Panc1 (cell line): ENCODE measurements around the gene HDGFL1. TPM values are rescaled to one million over a fixed set of nuclear protein-coding genes. Genes with fewer than 3 reads are reported as not detected.

ENCODE experiments used
- ATAC-seq: fragments of 200-7000 bp; cut with Tn5 transposase; 2 replicates; pipeline ENCODE4 v1.9.1; 2020; ENCODE audit warnings: mild to moderate bottlenecking, moderate library complexity
- BruUV-seq: library from RNA; stranded (reverse); fragments of 400-500 nt; replicated peaks from 2 replicates; lab custom pipeline; 2021; lab: Mats Ljungman, UMichigan
- CTCF ChIA-PET: fragments of 300-600 bp; sonication (Branson Sonifier 250); formaldehyde crosslinking; loops from one replicate; lab custom pipeline; 2022; ENCODE audit warnings: antibody characterized with exemption; lab: Charles Lee
- POLR2A ChIA-PET: fragments of 300-600 bp; sonication (Branson Sonifier 250); formaldehyde crosslinking; loops from one replicate; lab custom pipeline; 2022; ENCODE audit warnings: antibody characterized with exemption; lab: Charles Lee
- DNase-seq: peaks from one replicate; pipeline ENCODE4 v3.0.0-alpha.2; 2010; ENCODE audit warnings: low read depth, low spot score
- H3K27ac ChIP-seq: 2 replicates; pipeline ENCODE4 v1.5.1; 2011; ENCODE audit warnings: mild to moderate bottlenecking, low read length, inconsistent platforms
- H3K27me3 ChIP-seq: fragments of 200-500 bp; sonication (Bioruptor generic); 2 replicates; pipeline ENCODE4 v1.6.0; 2014; ENCODE audit warnings: low read length, inconsistent platforms; ENCODE audit not compliant: control insufficient read depth, insufficient read depth
- H3K36me3 ChIP-seq: fragments of 200-500 bp; sonication (Bioruptor generic); 2 replicates; pipeline ENCODE4 v1.5.1; 2014; ENCODE audit warnings: inconsistent platforms, mild to moderate bottlenecking, low read length, moderate library complexity; ENCODE audit not compliant: control insufficient read depth, insufficient read depth
- H3K4me1 ChIP-seq: 2 replicates; pipeline ENCODE4 v1.5.1; 2011; ENCODE audit warnings: inconsistent platforms, mild to moderate bottlenecking, low read length, moderate library complexity; ENCODE audit not compliant: control insufficient read depth, insufficient read depth
- H3K4me3 ChIP-seq, 2 experiments: 2 replicates each; pipeline ENCODE4 v1.5.1; 2011 to 2012; ENCODE audit warnings: low read depth in 2 of 2, low read length in 2 of 2, mild to moderate bottlenecking in 2 of 2, inconsistent platforms in 1 of 2, moderate library complexity in 1 of 2
- H3K9me3 ChIP-seq: fragments of 200-500 bp; sonication (Bioruptor generic); 2 replicates; pipeline ENCODE4 v1.5.1; 2014; ENCODE audit warnings: low read depth, mild to moderate bottlenecking, inconsistent platforms, low read length, moderate library complexity; ENCODE audit not compliant: control insufficient read depth, insufficient read depth
- CTCF ChIP-seq: fragments of 450-650 bp; IDR thresholded peaks from 2 replicates; pipeline ENCODE4 v1.5.1; 2017; ENCODE audit warnings: mild to moderate bottlenecking
- POLR2AphosphoS5 ChIP-seq: IDR thresholded peaks from 2 replicates; pipeline ENCODE4 v1.6.1; 2012; ENCODE audit warnings: mild to moderate bottlenecking, low read depth, low read length, moderate library complexity
- REST ChIP-seq, 2 experiments: IDR thresholded peaks; 2 replicates each; pipeline ENCODE4 v1.6.1; 2011 to 2012; ENCODE audit warnings: low read depth in 2 of 2, control low read depth in 1 of 2, low read length in 1 of 2, mild to moderate bottlenecking in 1 of 2, moderate library complexity in 1 of 2; ENCODE audit not compliant: insufficient read depth in 1 of 2
- SIN3A ChIP-seq: IDR thresholded peaks from 2 replicates; pipeline ENCODE4 v1.6.1; 2012; ENCODE audit warnings: low read depth, mild to moderate bottlenecking, low read length, moderate library complexity, borderline replicate concordance; ENCODE audit not compliant: insufficient read depth
- TCF7L2 ChIP-seq: IDR thresholded peaks from 2 replicates; pipeline ENCODE4 v1.6.1; 2011; ENCODE audit warnings: mild to moderate bottlenecking, low read depth, low read length, inconsistent platforms
- in situ Hi-C: cut with HindIII; loops from 2 replicates; pipeline ENCODE4 v1.10.0; 2016; ENCODE audit warnings: low sequenced_read_pairs, low pct_unique_long_range_greater_than_20kb
- intact Hi-C: fragments of 100-400 bp; cut with micrococcal nuclease; formaldehyde crosslinking; loops from one replicate; pipeline ENCODE4 v1.10.0; 2022; ENCODE audit not compliant: unreplicated experiment
- total RNA-seq: library from RNA; stranded (reverse); gene quantifications from one replicate; pipeline ENCODE4 v1.2.1, GENCODE V29; 2021; ENCODE audit not compliant: unreplicated experiment

HDGFL1 gene
- total RNA-seq, 1 experiment from 2014 or later, result not detected

- intact Hi-C loops, result no loop called here
Measured at GRCh38 chr6:22544476-22544875, 24.9 kb upstream of the HDGFL1 start.

GRCh38 chr6:22545051-22545450 lies 24.3 kb upstream of the HDGFL1 start:
- Histone ChIP-seq H3K27ac (no peak overlapping the region), H3K9me3 (no peaks in the 10 kb centered on the region), H3K27me3 (no peaks in the 10 kb centered on the region), H3K4me3 (no peak overlapping the region), H3K36me3 (no peaks in the 10 kb centered on the region), H3K4me1 (no peaks in the 10 kb centered on the region)
- ChIA-PET CTCF (no interaction called here), POLR2A (no interaction called here)
- DNase-seq (no peak), ATAC-seq (no peak)
- intact Hi-C loops, result no loop called here
- in situ Hi-C loops, result no loop called here
- TF ChIP-seq SIN3A, result no peak
- TF ChIP-seq REST (IDR thresholded peaks at IDR 0.05; ENCODE audit: insufficient read depth in 1 of 2, low read depth in 2 of 2, low read length in 1 of 2), result no peak
- no peak for TF ChIP-seq TCF7L2
- no peak for TF ChIP-seq POLR2AphosphoS5
- TF ChIP-seq CTCF, result no peak
- no TSS peak for BruUV-seq

More at GRCh38 chr6:22544476-22544875, 24.9 kb upstream of the HDGFL1 start:
- Histone ChIP-seq H3K4me3 (no peak overlapping the region), H3K27ac (no peak overlapping the region), H3K9me3 (no peaks in the 10 kb centered on the region), H3K36me3 (no peaks in the 10 kb centered on the region), H3K27me3 (no peaks in the 10 kb centered on the region), H3K4me1 (no peaks in the 10 kb centered on the region)
- ATAC-seq (no peak), DNase-seq (no peak)
- TF ChIP-seq REST (IDR thresholded peaks at IDR 0.05; ENCODE audit: insufficient read depth in 1 of 2, low read depth in 2 of 2, low read length in 1 of 2) (no peak), CTCF (no peak), TCF7L2 (no peak)
- ChIA-PET CTCF (interaction anchor here (0.6 kb wide), 1 partner anchor 268 kb away, joined by 4 read pairs; no protein-coding TSS in a partner anchor), POLR2A (no interaction called here)
- no TSS peak for BruUV-seq
- in situ Hi-C loops, result no loop called here
